GM12892 (cell line): ENCODE results near the gene NPFFR1.

ENCODE experiments used
- POLR2AphosphoS5 ChIP-seq: IDR thresholded peaks from 2 replicates; pipeline ENCODE4 v1.6.1; 2011; ENCODE audit warnings: low read depth, low read length, control low read depth
- TAF1 ChIP-seq: IDR thresholded peaks from 2 replicates; pipeline ENCODE4 v1.6.1; 2011; ENCODE audit warnings: low read depth, mild to moderate bottlenecking, control low read depth, low read length, borderline replicate concordance

DNA sequence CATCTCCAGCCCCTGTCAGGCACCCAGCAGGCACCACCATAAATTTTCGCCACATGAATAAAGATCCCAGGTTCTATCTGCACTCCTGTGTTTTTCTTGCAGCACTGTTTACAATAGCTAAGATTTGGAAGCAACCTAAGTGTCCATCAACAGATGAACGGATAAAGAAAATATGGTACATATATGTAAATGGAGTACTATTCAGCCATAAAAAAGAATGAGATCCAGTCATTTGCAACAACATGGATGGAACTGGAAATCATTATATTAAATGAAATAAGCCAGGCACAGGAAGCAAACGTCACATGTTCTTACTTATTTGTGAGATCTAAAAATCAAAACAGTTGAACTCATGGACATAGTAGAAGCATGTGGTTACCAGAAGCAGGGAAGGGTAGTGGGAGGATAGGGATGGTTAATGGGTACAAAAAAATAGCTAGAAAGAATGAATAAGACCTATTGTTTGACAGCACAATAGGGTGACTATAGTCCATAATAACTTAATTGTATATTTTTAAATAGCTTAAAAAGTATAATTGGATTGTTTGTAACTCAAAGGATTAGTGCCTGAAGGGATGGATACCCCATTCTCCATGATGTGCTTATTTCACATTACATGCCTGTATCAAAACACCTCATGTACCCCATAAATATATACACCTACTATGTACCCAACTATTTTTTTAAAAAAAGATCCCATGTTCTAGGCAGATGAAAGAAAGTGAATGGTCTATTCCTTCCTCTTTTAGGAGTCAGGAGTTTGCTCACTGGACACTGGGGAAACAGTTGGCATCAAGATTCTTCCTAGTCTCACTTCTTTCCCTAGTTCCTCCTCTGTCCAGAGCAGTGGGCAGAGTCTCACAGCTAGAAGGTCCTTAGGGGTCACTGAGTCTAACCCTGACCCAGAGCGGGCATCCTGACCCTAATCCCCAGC lies 1.0 kb upstream of the NPFFR1 start:
- no peak for TF ChIP-seq POLR2AphosphoS5
- TF ChIP-seq TAF1 = no peak
